ENCODE measurements around the gene STKLD1. TPM values are rescaled to one million over a fixed set of nuclear protein-coding genes. Genes with fewer than 3 reads are reported as not detected.

STKLD1 gene
- total and polyA plus RNA-seq, 2 donors (not counting 1 experiment from before 2014, with no cell fraction given), result 0.18 to 1.1 TPM

GRCh38 chr9:133344071-133344470 is 32.1 kb upstream of the STKLD1 start:
- H3K27me3 ChIP-seq (replicated peaks in 1 of 4; ENCODE audit: control extremely low read depth in 1 of 4, control insufficient read depth in 3 of 4, insufficient read depth in 4 of 4, low read length in 3 of 4), result no peaks in the 10 kb centered on the region

GRCh38 chr9:133344979-133345378 is 31.2 kb upstream of the STKLD1 start:
- no peak overlapping the region for H3K4me3 Mint-ChIP-seq
- intact Hi-C loops (cut with micrococcal nuclease), result loop anchor here (5.0 kb wide), 1 partner anchor 132 kb away; the partner anchor contains the start of gene SLC2A6
- no peak overlapping the region for H3K27ac Mint-ChIP-seq

More at GRCh38 chr9:133344071-133344470, 32.1 kb upstream of the STKLD1 start:
- 98% methylated on average over 19 of the region's 19 CpGs for WGBS (ENCODE audit: insufficient coverage)
- CTCF ChIA-PET, result interaction anchor here (1.5 kb wide), 1 partner anchor 14 kb away, joined by 5 read pairs; no protein-coding TSS in a partner anchor
- TF ChIP-seq EZH2 (IDR thresholded peaks at IDR 0.05; ENCODE audit: borderline replicate concordance, insufficient read depth, low read depth, low read length, poor library complexity, severe bottlenecking) (no peak), CTCF (IDR thresholded peaks at IDR 0.05) (no peak)
- ATAC-seq (ENCODE audit: low read depth) (no peak), DNase-seq (no peak)
- Histone ChIP-seq H3K9me3 (ENCODE audit: control extremely low read depth in 1 of 3, control insufficient read depth in 2 of 3, insufficient read depth in 1 of 3, low read length in 2 of 3) (peaks cover 0 to 9% (median 3%) of the 10 kb centered on the region in 3 donors), H3K79me2 (ENCODE audit: control insufficient read depth, insufficient read depth, low read length) (peaks cover 40% of the 10 kb centered on the region), H4K20me1 (ENCODE audit: control insufficient read depth, insufficient read depth, low read length, poor library complexity, severe bottlenecking) (peaks cover 13% of the 10 kb centered on the region), H3K4me1 (ENCODE audit: control insufficient read depth in 2 of 2, insufficient read depth in 2 of 2, low read length in 2 of 2) (peaks cover 43 to 57% of the 10 kb centered on the region in 2 donors), H3K36me3 (replicated peaks in 1 of 2; ENCODE audit: control extremely low read depth in 1 of 2, control insufficient read depth in 1 of 2, extremely low read depth in 1 of 2, insufficient read depth in 2 of 2, low read length in 1 of 2) (peaks cover 0 to 53% of the 10 kb centered on the region in 2 experiments), H3K9ac (ENCODE audit: low read length) (no peak overlapping the region), H2AFZ (ENCODE audit: insufficient read depth, low read depth, low read length, poor library complexity, severe bottlenecking) (no peak overlapping the region), H3K4me3 (ENCODE audit: control extremely low read depth in 1 of 5, extremely low read depth in 1 of 5, insufficient read depth in 1 of 5, low read depth in 2 of 5, low read length in 4 of 5) (no peak overlapping the region), H3K4me2 (replicated peaks; ENCODE audit: low read depth, low read length, poor library complexity, severe bottlenecking) (no peak overlapping the region), H3K27ac (ENCODE audit: low read length in 2 of 2) (no peak overlapping the region)
- H3K27ac Mint-ChIP-seq, result no peak overlapping the region
- intact Hi-C loops (cut with micrococcal nuclease), result no loop called here
- H3K9me3 Mint-ChIP-seq (ENCODE audit: insufficient read depth), result no peaks in the 10 kb centered on the region
- no peak overlapping the region for H3K4me3 Mint-ChIP-seq
- H3K27me3 Mint-ChIP-seq, result no peaks in the 10 kb centered on the region
- POLR2A ChIA-PET, result no interaction called here
- peaks cover 56% of the 10 kb centered on the region for H3K4me1 Mint-ChIP-seq

More at GRCh38 chr9:133344979-133345378, 31.2 kb upstream of the STKLD1 start:
- Histone ChIP-seq H3K4me1 (ENCODE audit: control insufficient read depth in 2 of 2, insufficient read depth in 2 of 2, low read length in 2 of 2) (peaks cover 42 to 56% of the 10 kb centered on the region in 2 donors), H3K79me2 (ENCODE audit: control insufficient read depth, insufficient read depth, low read length) (peaks cover 41% of the 10 kb centered on the region), H3K9ac (ENCODE audit: low read length) (no peak overlapping the region), H3K4me3 (ENCODE audit: control extremely low read depth in 1 of 5, extremely low read depth in 1 of 5, insufficient read depth in 1 of 5, low read depth in 2 of 5, low read length in 4 of 5) (no peak overlapping the region), H3K9me3 (ENCODE audit: control extremely low read depth in 1 of 3, control insufficient read depth in 2 of 3, insufficient read depth in 1 of 3, low read length in 2 of 3) (peaks cover 0 to 4% (median under 1%) of the 10 kb centered on the region in 3 donors), H3K36me3 (replicated peaks in 1 of 2; ENCODE audit: control extremely low read depth in 1 of 2, control insufficient read depth in 1 of 2, extremely low read depth in 1 of 2, insufficient read depth in 2 of 2, low read length in 1 of 2) (peaks cover 0 to 56% of the 10 kb centered on the region in 2 experiments), H3K27ac (ENCODE audit: low read length in 2 of 2) (no peak overlapping the region), H3K4me2 (replicated peaks; ENCODE audit: low read depth, low read length, poor library complexity, severe bottlenecking) (no peak overlapping the region), H3K27me3 (replicated peaks in 1 of 4; ENCODE audit: control extremely low read depth in 1 of 4, control insufficient read depth in 3 of 4, insufficient read depth in 4 of 4, low read length in 3 of 4) (no peaks in the 10 kb centered on the region), H4K20me1 (ENCODE audit: control insufficient read depth, insufficient read depth, low read length, poor library complexity, severe bottlenecking) (peaks cover 22% of the 10 kb centered on the region), H2AFZ (ENCODE audit: insufficient read depth, low read depth, low read length, poor library complexity, severe bottlenecking) (no peak overlapping the region)
- Mint-ChIP-seq H3K9me3 (ENCODE audit: insufficient read depth) (no peaks in the 10 kb centered on the region), H3K4me1 (peaks cover 55% of the 10 kb centered on the region), H3K27me3 (no peaks in the 10 kb centered on the region)
- TF ChIP-seq EZH2 (IDR thresholded peaks at IDR 0.05; ENCODE audit: borderline replicate concordance, insufficient read depth, low read depth, low read length, poor library complexity, severe bottlenecking), result no peak
- TF ChIP-seq CTCF (IDR thresholded peaks at IDR 0.05), result no peak
- ChIA-PET POLR2A (no interaction called here), CTCF (no interaction called here)
- ATAC-seq (ENCODE audit: low read depth) (no peak), DNase-seq (no peak)
- 96% methylated on average over 12 of the region's 12 CpGs for WGBS (ENCODE audit: insufficient coverage)
